Activated T-helper 1 cell treated with anti-CD3 and anti-CD28 coated beads, Interleukin-12 subunit alpha, Interleukin-12 subunit beta, Interleukin-2, Interleukin-4 antibody, amounts not matched to agents 30 ng/mL and 10 ng/mL and 1 ng/mL, durations not matched to agents 14 hours and 24 hours and 36 hours (primary cell): Measurements from ENCODE around the gene EFR3B. TPM values are rescaled to one million over a fixed set of nuclear protein-coding genes. Genes with fewer than 3 reads are reported as not detected.

Source experiments
- DNase-seq: peaks from one replicate; pipeline ENCODE4 v3.0.0; 2021; ENCODE audit warnings: low spot score
- H3K27ac Mint-ChIP-seq: one replicate; pipeline ENCODE4 v1.8.0; 2021; ENCODE audit warnings: mild to moderate bottlenecking, mixed read lengths
- H3K27me3 Mint-ChIP-seq: one replicate; pipeline ENCODE4 v1.8.0; 2022; ENCODE audit warnings: mild to moderate bottlenecking, moderate library complexity, mixed read lengths; ENCODE audit not compliant: insufficient read depth
- H3K36me3 Mint-ChIP-seq: one replicate; pipeline ENCODE4 v1.8.0; 2021; ENCODE audit warnings: low read depth, mixed read lengths
- H3K4me1 Mint-ChIP-seq: one replicate; pipeline ENCODE4 v1.8.0; 2021; ENCODE audit warnings: low read depth, mixed read lengths
- H3K4me3 Mint-ChIP-seq: one replicate; pipeline ENCODE4 v1.8.0; 2021; ENCODE audit warnings: mild to moderate bottlenecking, moderate library complexity, mixed read lengths
- H3K9me3 Mint-ChIP-seq: one replicate; pipeline ENCODE4 v1.8.0; 2021; ENCODE audit warnings: mixed read lengths
- intact Hi-C: fragments of 100-400 bp; cut with micrococcal nuclease; formaldehyde crosslinking; loops from one replicate; pipeline ENCODE4 v1.15.1; 2024
- total RNA-seq: library from RNA; stranded (reverse); gene quantifications from 2 replicates; pipeline ENCODE4 v1.2.3, GENCODE V29; 2022

EFR3B gene
- total RNA-seq, 1 donor from 2014 or later, result 0.21 TPM

DNA sequence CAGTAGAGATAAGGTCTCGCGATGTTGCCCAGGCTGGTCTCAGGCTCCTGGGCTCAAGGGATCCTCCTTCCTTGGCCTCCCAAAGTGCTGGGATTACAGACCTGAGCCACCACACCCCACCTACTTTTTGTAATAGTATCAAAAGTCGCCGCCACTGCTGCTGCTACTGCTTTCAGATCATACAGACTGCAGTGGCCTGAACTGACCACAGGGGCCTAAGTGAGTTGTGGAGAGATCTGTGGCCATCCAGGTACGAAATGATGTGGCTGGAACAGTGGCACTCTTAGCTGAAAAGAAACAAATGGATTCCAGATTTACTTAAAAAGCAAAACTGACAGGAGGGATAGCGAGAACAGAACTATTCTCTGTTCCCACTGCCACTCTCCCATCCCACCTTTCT, 159.4 kb downstream of the EFR3B start:
- intact Hi-C loops, result no loop called here
- no peaks in the 10 kb centered on the region for H3K9me3 Mint-ChIP-seq
- H3K27ac Mint-ChIP-seq, result no peak overlapping the region
- DNase-seq, result no peak
- peaks cover 12% of the 10 kb centered on the region for H3K27me3 Mint-ChIP-seq
- no peak overlapping the region for H3K4me3 Mint-ChIP-seq
- no peaks in the 10 kb centered on the region for H3K36me3 Mint-ChIP-seq
- H3K4me1 Mint-ChIP-seq, result peaks cover 8% of the 10 kb centered on the region

DNA sequence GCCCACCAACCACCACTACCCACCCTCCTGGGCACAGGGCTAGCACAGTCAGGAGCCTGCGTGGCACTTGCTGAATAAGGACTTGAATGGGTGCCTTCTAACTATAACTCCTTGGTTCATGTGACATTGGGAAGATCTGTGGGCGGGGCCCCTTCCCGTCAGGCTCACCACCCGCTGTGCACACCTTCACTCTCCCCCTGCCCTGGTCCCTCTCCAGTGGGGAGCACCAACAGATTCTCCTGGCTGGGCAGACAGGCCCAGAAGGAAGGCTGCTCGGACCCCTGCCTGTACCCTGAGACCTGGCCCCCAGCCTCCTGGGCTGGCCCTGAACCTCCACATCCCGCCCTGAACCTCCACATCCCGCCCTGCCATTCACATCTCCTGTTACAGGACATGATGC, 159.9 kb downstream of the EFR3B start:
- Mint-ChIP-seq H3K4me3 (no peak overlapping the region), H3K27ac (no peak overlapping the region), H3K36me3 (no peaks in the 10 kb centered on the region), H3K9me3 (no peaks in the 10 kb centered on the region), H3K27me3 (peaks cover 12% of the 10 kb centered on the region), H3K4me1 (peaks cover 8% of the 10 kb centered on the region)
- DNase-seq, result no peak
- intact Hi-C loops, result no loop called here

DNA sequence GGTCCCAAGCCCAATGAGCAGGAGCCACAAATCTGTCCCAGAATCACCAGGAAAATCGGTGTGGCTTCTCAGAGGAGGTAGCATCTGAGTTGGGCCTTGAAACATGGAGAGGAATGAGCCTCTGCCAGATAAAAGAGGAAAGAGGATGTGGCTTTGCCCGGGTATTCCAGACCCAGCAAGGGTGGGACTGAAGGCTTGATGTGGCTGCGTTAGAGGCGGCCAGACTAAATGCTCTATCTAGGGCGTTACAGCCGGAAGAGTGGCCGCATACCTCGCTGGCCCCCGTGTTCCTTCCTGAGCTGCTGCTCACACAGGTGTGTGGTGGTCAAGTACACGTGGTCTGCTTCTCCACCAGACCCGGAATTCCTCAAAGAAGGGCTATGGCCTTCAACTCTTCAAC, 160.4 kb downstream of the EFR3B start:
- H3K27me3 Mint-ChIP-seq, result peaks cover 10% of the 10 kb centered on the region
- no peaks in the 10 kb centered on the region for H3K9me3 Mint-ChIP-seq
- no peak overlapping the region for H3K27ac Mint-ChIP-seq
- no peak overlapping the region for H3K4me3 Mint-ChIP-seq
- no peak for DNase-seq
- intact Hi-C loops, result no loop called here
- no peaks in the 10 kb centered on the region for H3K36me3 Mint-ChIP-seq
- H3K4me1 Mint-ChIP-seq, result peaks cover 8% of the 10 kb centered on the region

DNA sequence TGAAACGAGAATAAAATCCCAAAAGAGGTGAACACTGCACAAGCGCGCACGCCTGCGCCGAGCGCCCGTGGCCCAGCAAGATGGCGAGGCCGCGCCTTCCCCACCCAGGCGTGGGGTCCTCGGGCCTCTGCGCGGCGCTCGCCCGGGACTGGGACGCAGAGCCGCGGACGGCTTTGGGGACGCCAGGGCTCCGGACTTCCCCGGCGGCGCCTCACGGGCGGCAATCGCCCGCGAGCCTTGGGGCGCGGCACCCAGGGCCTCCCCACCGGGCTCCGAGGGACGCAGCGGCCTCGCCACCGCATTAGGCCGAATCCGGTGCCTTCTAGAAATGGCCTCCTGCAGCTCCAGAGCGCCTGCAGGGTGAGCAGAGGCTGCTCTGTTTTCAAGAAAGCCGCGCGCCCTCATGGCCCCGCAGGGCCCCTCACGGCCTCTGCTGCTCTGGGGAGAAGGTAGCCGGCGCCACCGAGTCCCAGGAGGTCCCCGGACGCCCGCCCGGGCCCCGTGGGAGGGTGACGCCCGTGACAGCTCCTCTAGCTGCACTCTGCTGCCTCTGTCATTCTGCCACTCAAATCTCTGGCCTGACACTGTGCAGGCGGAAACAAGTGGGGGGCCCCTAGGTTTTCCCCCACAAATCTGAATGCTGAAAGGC, 162.4 kb downstream of the EFR3B start:
- H3K4me3 Mint-ChIP-seq, result no peak overlapping the region
- H3K4me1 Mint-ChIP-seq, result peaks cover 13% of the 10 kb centered on the region
- no peaks in the 10 kb centered on the region for H3K9me3 Mint-ChIP-seq
- no peak overlapping the region for H3K27ac Mint-ChIP-seq
- no peak for DNase-seq
- intact Hi-C loops, result no loop called here
- H3K36me3 Mint-ChIP-seq, result no peaks in the 10 kb centered on the region
- no peaks in the 10 kb centered on the region for H3K27me3 Mint-ChIP-seq

DNA sequence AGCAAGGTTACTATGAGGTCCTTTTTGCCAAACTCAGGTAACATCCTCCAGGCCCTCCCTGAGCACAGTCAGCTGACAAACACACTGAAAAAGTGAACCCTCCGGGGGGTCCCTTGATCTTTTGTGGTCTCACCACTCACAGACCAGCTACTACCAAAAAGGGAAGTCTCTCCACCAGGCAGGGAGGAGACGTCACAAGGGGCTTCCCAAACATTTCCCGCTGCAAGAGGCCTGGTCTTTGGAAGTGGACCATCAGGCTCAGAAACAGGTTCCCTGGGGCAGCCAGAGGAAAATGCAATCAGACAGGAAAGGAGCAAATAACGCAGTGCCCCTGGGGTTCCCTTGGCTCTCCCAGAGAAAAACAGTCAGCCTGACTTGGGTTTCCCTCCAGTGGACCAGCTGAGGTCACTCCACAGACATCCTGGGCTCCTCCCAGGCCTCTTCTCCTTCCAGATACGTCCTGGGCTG, 165.2 kb downstream of the EFR3B start:
- Mint-ChIP-seq H3K4me1 (peaks cover 11% of the 10 kb centered on the region), H3K27me3 (peaks cover 3% of the 10 kb centered on the region), H3K4me3 (no peak overlapping the region), H3K27ac (no peak overlapping the region), H3K36me3 (no peaks in the 10 kb centered on the region), H3K9me3 (no peaks in the 10 kb centered on the region)
- no peak for DNase-seq
- intact Hi-C loops, result no loop called here

Other genes starting within 250 kb of the EFR3B start
- gene PTRHD1, start 248.7 kb upstream of the EFR3B start, total RNA-seq, result 16.5 and 17.3 TPM in 2 replicates
- 44.7 and 48.3 TPM in 2 replicates for gene CENPO, start 248.7 kb upstream of the EFR3B start, total RNA-seq
- 101 and 108 TPM in 2 replicates for gene ADCY3, start 121.8 kb upstream of the EFR3B start, total RNA-seq
- gene DNAJC27, start 70.1 kb upstream of the EFR3B start, total RNA-seq, result 6.3 and 7.0 TPM in 2 replicates
- 5.0 and 5.9 TPM in 2 replicates for gene POMC, start 126.5 kb downstream of the EFR3B start, total RNA-seq